ENCODE results near the gene DOCK2. TPM values are rescaled to one million over a fixed set of nuclear protein-coding genes. Genes with fewer than 3 reads are reported as not detected.

The DOCK2 gene
- total and polyA plus RNA-seq, 9 of the 15 experiments (the other 6 are each of a cell fraction or from before 2014, with no cell fraction given), result 4.5 to 42.6 (median 20.5) TPM

DNA sequence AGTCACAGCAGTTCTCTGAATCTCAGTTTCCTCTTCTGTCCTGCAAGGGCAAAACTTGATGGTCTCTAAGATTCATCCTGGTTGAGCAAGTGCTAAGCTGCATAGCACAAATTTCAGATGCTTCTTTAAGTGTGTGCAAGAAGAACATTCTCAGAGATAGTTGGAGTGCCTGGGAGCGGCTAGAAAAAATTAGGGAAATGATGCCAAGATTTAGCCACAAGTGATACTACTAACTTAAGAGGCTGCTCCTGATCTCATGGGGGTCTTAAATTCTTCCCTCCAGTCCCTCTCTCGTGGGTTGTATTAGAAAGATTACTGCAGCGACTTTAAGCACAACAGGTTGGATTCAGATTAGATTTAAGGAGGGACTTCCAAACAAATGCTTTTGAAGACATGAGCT lies 319.1 kb downstream of the DOCK2 start:
- no peak overlapping the region for H2AFZ ChIP-seq (ENCODE audit: low read depth, low read length)
- no peak overlapping the region for H3K4me2 ChIP-seq (ENCODE audit: insufficient read depth, low read length)
- ChIA-PET POLR2A (interaction anchor here (0.6 kb wide), 1 partner anchor 213 kb away, joined by 3 read pairs; no protein-coding TSS in a partner anchor), CTCF (ENCODE audit: low intra/inter-chr PET ratio) (no interaction called here)
- H4K20me1 ChIP-seq (replicated peaks; ENCODE audit: control insufficient read depth, insufficient read depth, low read length), result no peaks in the 10 kb centered on the region
- no peak overlapping the region for H3K4me3 ChIP-seq
- FAIRE-seq (no peak), ATAC-seq (no peak), DNase-seq (ENCODE audit: extremely low read depth in 1 of 4, low spot score in 3 of 4) (no peak)
- intact Hi-C loops (cut with micrococcal nuclease), result no loop called here
- H3K9me1 ChIP-seq (ENCODE audit: control insufficient read depth, insufficient read depth, low read length), result no peaks in the 10 kb centered on the region
- no peaks in the 10 kb centered on the region for H3K27me3 ChIP-seq (ENCODE audit: control insufficient read depth in 2 of 2, insufficient read depth in 2 of 2, low read length in 2 of 2)
- no peak overlapping the region for H3K27ac ChIP-seq (ENCODE audit: extremely low read depth, low read depth, low read length)
- in situ Hi-C loops (cut with MboI), result no loop called here
- no peaks in the 10 kb centered on the region for H3K36me3 ChIP-seq (ENCODE audit: control insufficient read depth, insufficient read depth, low read length)
- H3K79me2 ChIP-seq (ENCODE audit: control insufficient read depth, insufficient read depth, low read length), result no peaks in the 10 kb centered on the region
- H3K4me1 ChIP-seq (replicated peaks in 1 of 2; ENCODE audit: control insufficient read depth in 2 of 2, insufficient read depth in 2 of 2, low read length in 2 of 2), result no peaks in the 10 kb centered on the region
- no peak overlapping the region for H3K9ac ChIP-seq (ENCODE audit: insufficient read depth in 1 of 2, low read depth in 2 of 2, low read length in 2 of 2)
- WGBS (ENCODE audit: insufficient coverage, low coverage, missing lambda C conversion rate), result 5% methylated on average over 3 of the region's 3 CpGs
- no peaks in the 10 kb centered on the region for H3K9me3 ChIP-seq (replicated peaks; ENCODE audit: control insufficient read depth, insufficient read depth, low read depth, low read length)
- no TSS peak for BruUV-seq (replicated peaks)
- TF ChIP-seq, protein P1, sequence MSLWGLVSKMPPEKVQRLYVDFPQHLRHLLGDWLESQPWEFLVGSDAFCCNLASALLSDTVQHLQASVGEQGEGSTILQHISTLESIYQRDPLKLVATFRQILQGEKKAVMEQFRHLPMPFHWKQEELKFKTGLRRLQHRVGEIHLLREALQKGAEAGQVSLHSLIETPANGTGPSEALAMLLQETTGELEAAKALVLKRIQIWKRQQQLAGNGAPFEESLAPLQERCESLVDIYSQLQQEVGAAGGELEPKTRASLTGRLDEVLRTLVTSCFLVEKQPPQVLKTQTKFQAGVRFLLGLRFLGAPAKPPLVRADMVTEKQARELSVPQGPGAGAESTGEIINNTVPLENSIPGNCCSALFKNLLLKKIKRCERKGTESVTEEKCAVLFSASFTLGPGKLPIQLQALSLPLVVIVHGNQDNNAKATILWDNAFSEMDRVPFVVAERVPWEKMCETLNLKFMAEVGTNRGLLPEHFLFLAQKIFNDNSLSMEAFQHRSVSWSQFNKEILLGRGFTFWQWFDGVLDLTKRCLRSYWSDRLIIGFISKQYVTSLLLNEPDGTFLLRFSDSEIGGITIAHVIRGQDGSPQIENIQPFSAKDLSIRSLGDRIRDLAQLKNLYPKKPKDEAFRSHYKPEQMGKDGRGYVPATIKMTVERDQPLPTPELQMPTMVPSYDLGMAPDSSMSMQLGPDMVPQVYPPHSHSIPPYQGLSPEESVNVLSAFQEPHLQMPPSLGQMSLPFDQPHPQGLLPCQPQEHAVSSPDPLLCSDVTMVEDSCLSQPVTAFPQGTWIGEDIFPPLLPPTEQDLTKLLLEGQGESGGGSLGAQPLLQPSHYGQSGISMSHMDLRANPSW (CRISPR knock-in tag; IDR thresholded peaks at IDR 0.05), result no peak
- TF ChIP-seq ZNF217 (CRISPR knock-in tag; IDR thresholded peaks at IDR 0.05) (no peak), ERF (CRISPR knock-in tag; IDR thresholded peaks at IDR 0.05) (no peak), PRPF4 (IDR thresholded peaks at IDR 0.05; ENCODE audit: insufficient read depth, low read depth, low read length, poor library complexity, severe bottlenecking) (no peak), KDM4B (IDR thresholded peaks at IDR 0.05; ENCODE audit: borderline replicate concordance in 2 of 2, low read depth in 1 of 2) (no peak)
- TF ChIP-seq, protein P2, sequence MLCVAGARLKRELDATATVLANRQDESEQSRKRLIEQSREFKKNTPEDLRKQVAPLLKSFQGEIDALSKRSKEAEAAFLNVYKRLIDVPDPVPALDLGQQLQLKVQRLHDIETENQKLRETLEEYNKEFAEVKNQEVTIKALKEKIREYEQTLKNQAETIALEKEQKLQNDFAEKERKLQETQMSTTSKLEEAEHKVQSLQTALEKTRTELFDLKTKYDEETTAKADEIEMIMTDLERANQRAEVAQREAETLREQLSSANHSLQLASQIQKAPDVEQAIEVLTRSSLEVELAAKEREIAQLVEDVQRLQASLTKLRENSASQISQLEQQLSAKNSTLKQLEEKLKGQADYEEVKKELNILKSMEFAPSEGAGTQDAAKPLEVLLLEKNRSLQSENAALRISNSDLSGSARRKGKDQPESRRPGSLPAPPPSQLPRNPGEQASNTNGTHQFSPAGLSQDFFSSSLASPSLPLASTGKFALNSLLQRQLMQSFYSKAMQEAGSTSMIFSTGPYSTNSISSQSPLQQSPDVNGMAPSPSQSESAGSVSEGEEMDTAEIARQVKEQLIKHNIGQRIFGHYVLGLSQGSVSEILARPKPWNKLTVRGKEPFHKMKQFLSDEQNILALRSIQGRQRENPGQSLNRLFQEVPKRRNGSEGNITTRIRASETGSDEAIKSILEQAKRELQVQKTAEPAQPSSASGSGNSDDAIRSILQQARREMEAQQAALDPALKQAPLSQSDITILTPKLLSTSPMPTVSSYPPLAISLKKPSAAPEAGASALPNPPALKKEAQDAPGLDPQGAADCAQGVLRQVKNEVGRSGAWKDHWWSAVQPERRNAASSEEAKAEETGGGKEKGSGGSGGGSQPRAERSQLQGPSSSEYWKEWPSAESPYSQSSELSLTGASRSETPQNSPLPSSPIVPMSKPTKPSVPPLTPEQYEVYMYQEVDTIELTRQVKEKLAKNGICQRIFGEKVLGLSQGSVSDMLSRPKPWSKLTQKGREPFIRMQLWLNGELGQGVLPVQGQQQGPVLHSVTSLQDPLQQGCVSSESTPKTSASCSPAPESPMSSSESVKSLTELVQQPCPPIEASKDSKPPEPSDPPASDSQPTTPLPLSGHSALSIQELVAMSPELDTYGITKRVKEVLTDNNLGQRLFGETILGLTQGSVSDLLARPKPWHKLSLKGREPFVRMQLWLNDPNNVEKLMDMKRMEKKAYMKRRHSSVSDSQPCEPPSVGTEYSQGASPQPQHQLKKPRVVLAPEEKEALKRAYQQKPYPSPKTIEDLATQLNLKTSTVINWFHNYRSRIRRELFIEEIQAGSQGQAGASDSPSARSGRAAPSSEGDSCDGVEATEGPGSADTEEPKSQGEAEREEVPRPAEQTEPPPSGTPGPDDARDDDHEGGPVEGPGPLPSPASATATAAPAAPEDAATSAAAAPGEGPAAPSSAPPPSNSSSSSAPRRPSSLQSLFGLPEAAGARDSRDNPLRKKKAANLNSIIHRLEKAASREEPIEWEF (CRISPR knock-in tag; IDR thresholded peaks at IDR 0.05), result no peak
- TF ChIP-seq, protein P3, sequence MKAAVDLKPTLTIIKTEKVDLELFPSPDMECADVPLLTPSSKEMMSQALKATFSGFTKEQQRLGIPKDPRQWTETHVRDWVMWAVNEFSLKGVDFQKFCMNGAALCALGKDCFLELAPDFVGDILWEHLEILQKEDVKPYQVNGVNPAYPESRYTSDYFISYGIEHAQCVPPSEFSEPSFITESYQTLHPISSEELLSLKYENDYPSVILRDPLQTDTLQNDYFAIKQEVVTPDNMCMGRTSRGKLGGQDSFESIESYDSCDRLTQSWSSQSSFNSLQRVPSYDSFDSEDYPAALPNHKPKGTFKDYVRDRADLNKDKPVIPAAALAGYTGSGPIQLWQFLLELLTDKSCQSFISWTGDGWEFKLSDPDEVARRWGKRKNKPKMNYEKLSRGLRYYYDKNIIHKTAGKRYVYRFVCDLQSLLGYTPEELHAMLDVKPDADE (conservative IDR thresholded peaks at IDR 0.05; ENCODE audit: control insufficient read depth, low read depth, low read length), result no peak
- TF ChIP-seq, protein P4, sequence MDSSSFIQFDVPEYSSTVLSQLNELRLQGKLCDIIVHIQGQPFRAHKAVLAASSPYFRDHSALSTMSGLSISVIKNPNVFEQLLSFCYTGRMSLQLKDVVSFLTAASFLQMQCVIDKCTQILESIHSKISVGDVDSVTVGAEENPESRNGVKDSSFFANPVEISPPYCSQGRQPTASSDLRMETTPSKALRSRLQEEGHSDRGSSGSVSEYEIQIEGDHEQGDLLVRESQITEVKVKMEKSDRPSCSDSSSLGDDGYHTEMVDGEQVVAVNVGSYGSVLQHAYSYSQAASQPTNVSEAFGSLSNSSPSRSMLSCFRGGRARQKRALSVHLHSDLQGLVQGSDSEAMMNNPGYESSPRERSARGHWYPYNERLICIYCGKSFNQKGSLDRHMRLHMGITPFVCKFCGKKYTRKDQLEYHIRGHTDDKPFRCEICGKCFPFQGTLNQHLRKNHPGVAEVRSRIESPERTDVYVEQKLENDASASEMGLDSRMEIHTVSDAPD (CRISPR knock-in tag; IDR thresholded peaks at IDR 0.05), result no peak
- TF ChIP-seq, protein P5, sequence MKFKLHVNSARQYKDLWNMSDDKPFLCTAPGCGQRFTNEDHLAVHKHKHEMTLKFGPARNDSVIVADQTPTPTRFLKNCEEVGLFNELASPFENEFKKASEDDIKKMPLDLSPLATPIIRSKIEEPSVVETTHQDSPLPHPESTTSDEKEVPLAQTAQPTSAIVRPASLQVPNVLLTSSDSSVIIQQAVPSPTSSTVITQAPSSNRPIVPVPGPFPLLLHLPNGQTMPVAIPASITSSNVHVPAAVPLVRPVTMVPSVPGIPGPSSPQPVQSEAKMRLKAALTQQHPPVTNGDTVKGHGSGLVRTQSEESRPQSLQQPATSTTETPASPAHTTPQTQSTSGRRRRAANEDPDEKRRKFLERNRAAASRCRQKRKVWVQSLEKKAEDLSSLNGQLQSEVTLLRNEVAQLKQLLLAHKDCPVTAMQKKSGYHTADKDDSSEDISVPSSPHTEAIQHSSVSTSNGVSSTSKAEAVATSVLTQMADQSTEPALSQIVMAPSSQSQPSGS (CRISPR knock-in tag; IDR thresholded peaks at IDR 0.05), result no peak

Measured in K562 (cell line).